ENCODE results near the gene TMBIM1.
"Not testable (repeated sequence)": the region's sequence is repeated elsewhere in the genome, so short reads cannot be mapped to it uniquely, and the experiment has no call there.

The TMBIM1 gene

GRCh38 chr2:218275371-218276072 is 16.8 kb downstream of the TMBIM1 start:
- Histone ChIP-seq H3K27ac (peak overlapping the region in 1 of 2 donors; percentile 56), H3K4me3 (no peak overlapping the region)
- no peak for TF ChIP-seq CTCF (IDR thresholded peaks at IDR 0.05)
- DNase-seq (ENCODE audit: low spot score) = no peak

- Histone ChIP-seq H3K27ac (peak overlapping the region in 1 of 2 donors; percentile 56), H3K4me3 (no peak overlapping the region)
- no peak for DNase-seq (ENCODE audit: low spot score)
- no peak for TF ChIP-seq CTCF (IDR thresholded peaks at IDR 0.05)
Observed at GRCh38 chr2:218274586-218274985, 17.7 kb downstream of the TMBIM1 start.

GRCh38 chr2:218273908-218274249 is 18.4 kb downstream of the TMBIM1 start:
- no peak overlapping the region for H3K4me3 ChIP-seq
- no peak for TF ChIP-seq CTCF (IDR thresholded peaks at IDR 0.05)
- peak overlapping the region in 1 of 2 donors; percentile 56 for H3K27ac ChIP-seq
- DNase-seq (ENCODE audit: low spot score) = no peak

GRCh38 chr2:218273214-218273907 is 18.9 kb downstream of the TMBIM1 start:
- H3K4me3 ChIP-seq = not testable (repeated sequence)

GRCh38 chr2:218272531-218273212 is 19.6 kb downstream of the TMBIM1 start:
- peak; percentile 85 for TF ChIP-seq CTCF (IDR thresholded peaks at IDR 0.05)
- peak overlapping the region; percentile 47 for H3K4me3 ChIP-seq
- H3K27ac ChIP-seq = peak overlapping the region; percentile 61 to 82
- peak; percentile 97 for DNase-seq (ENCODE audit: low spot score)

More at GRCh38 chr2:218273214-218273907, 18.9 kb downstream of the TMBIM1 start:
- DNase-seq (ENCODE audit: low spot score) = not testable (repeated sequence)
- peak overlapping the region; percentile 21 to 82 for H3K27ac ChIP-seq

- DNase-seq (ENCODE audit: low spot score) = no peak
- H3K27ac ChIP-seq = peak overlapping the region; percentile 61 to 82
- peak overlapping the region; percentile 84 for H3K4me3 ChIP-seq
- TF ChIP-seq CTCF (IDR thresholded peaks at IDR 0.05) = no peak
Observed at GRCh38 chr2:218271865-218272530, 20.3 kb downstream of the TMBIM1 start.

GRCh38 chr2:218271487-218271797 is 20.9 kb downstream of the TMBIM1 start:
- no peak for TF ChIP-seq CTCF (IDR thresholded peaks at IDR 0.05)
- peak overlapping the region; percentile 84 for H3K4me3 ChIP-seq
- no peak for DNase-seq (ENCODE audit: low spot score)
- peak overlapping the region; percentile 39 to 82 for H3K27ac ChIP-seq
